Neural cell (in vitro differentiated cells): ENCODE measurements around the gene AP1S2. TPM values are rescaled to one million over a fixed set of nuclear protein-coding genes. Genes with fewer than 3 reads are reported as not detected.

Source experiments
- H2AFZ ChIP-seq: fragments of 200-600, 300-800 bp; sonication (generic), shearing (Covaris generic); 2 replicates; pipeline ENCODE4 v1.6.0; 2014; ENCODE audit warnings: low read depth, mild to moderate bottlenecking, antibody characterized with exemption, low read length, moderate library complexity
- H3F3A ChIP-seq: fragments of 200-600 bp; shearing (Covaris generic); 2 replicates; pipeline ENCODE4 v1.6.1; 2016; ENCODE audit warnings: mild to moderate bottlenecking, moderate library complexity, mixed read lengths, antibody characterized with exemption, low read length; ENCODE audit not compliant: insufficient read depth, poor library complexity, severe bottlenecking
- H3K27ac ChIP-seq: fragments of 200-600, 300-800 bp; sonication (generic), shearing (Covaris generic); 2 replicates; pipeline ENCODE4 v1.5.1; 2014; ENCODE audit warnings: mild to moderate bottlenecking, low read length, moderate library complexity
- H3K27me3 ChIP-seq: fragments of 300-800, 200-600 bp; sonication (generic), shearing (Covaris generic); 2 replicates; pipeline ENCODE4 v1.6.0; 2014; ENCODE audit warnings: mild to moderate bottlenecking, low read depth, low read length, moderate library complexity; ENCODE audit not compliant: insufficient read depth
- H3K36me3 ChIP-seq: fragments of 300-800, 200-600 bp; sonication (generic), shearing (Covaris generic); 2 replicates; pipeline ENCODE4 v1.5.1; 2014; ENCODE audit warnings: mild to moderate bottlenecking, antibody characterized with exemption, low read length, moderate library complexity; ENCODE audit not compliant: insufficient read depth
- H3K4me2 ChIP-seq: fragments of 300-800, 200-600 bp; sonication (generic), shearing (Covaris generic); 2 replicates; pipeline ENCODE4 v1.6.0; 2014; ENCODE audit warnings: mild to moderate bottlenecking, low read length
- H3K4me3 ChIP-seq: fragments of 300-800, 200-600 bp; sonication (generic), shearing (Covaris generic); 2 replicates; pipeline ENCODE4 v1.5.1; 2014; ENCODE audit warnings: mild to moderate bottlenecking, low read length, moderate library complexity
- H3K79me2 ChIP-seq: fragments of 200-600 bp; shearing (Covaris generic); replicated peaks from 2 replicates; pipeline ENCODE4 v1.6.0; 2014; ENCODE audit warnings: mild to moderate bottlenecking, low read length, moderate library complexity; ENCODE audit not compliant: insufficient read depth
- H3K9ac ChIP-seq: fragments of 300-800, 200-600 bp; sonication (generic), shearing (Covaris generic); 2 replicates; pipeline ENCODE4 v1.6.1; 2016; ENCODE audit warnings: mild to moderate bottlenecking, low read length, mixed read lengths
- H3K9me2 ChIP-seq: fragments of 200-600 bp; shearing (Covaris generic); 2 replicates; pipeline ENCODE4 v1.6.1; 2016; ENCODE audit warnings: mild to moderate bottlenecking, low read length, mixed read lengths; ENCODE audit not compliant: insufficient read depth
- H3K9me3 ChIP-seq: fragments of 200-600, 300-800 bp; sonication (generic), shearing (Covaris generic); 2 replicates; pipeline ENCODE4 v1.6.1; 2016; ENCODE audit warnings: mild to moderate bottlenecking, mixed run types, low read length, moderate library complexity, mixed read lengths
- H4K20me1 ChIP-seq: fragments of 200-600 bp; shearing (Covaris generic); 2 replicates; pipeline ENCODE4 v1.6.1; 2016; ENCODE audit warnings: mild to moderate bottlenecking, mixed run types; ENCODE audit not compliant: insufficient read depth
- CTCF ChIP-seq: fragments of 450-650 bp; IDR thresholded peaks from 2 replicates; pipeline ENCODE4 v1.5.1; 2014; ENCODE audit warnings: antibody characterized with exemption, mild to moderate bottlenecking, moderate library complexity; ENCODE audit not compliant: poor library complexity, severe bottlenecking
- EP300 ChIP-seq: fragments of 450-650 bp; conservative IDR thresholded peaks from 2 replicates; pipeline ENCODE4 v1.6.1; 2014; ENCODE audit warnings: antibody characterized with exemption, mild to moderate bottlenecking, moderate library complexity; ENCODE audit not compliant: poor library complexity, severe bottlenecking
- EZH2 ChIP-seq: fragments of 200-600, 300-800 bp; shearing (Covaris generic), sonication (generic); IDR thresholded peaks from 2 replicates; pipeline ENCODE4 v1.6.1; 2014; ENCODE audit warnings: antibody characterized with exemption, low read length, borderline replicate concordance, mild to moderate bottlenecking; ENCODE audit not compliant: insufficient read depth, poor library complexity, severe bottlenecking
- MXI1 ChIP-seq: fragments of 450-650 bp; conservative IDR thresholded peaks from 2 replicates; pipeline ENCODE4 v1.6.1; 2014; ENCODE audit warnings: antibody characterized with exemption, mild to moderate bottlenecking; ENCODE audit not compliant: poor library complexity, severe bottlenecking
- POLR2AphosphoS5 ChIP-seq: IDR thresholded peaks from 2 replicates; pipeline ENCODE4 v1.6.1; 2012
- RAD21 ChIP-seq: fragments of 450-650 bp; conservative IDR thresholded peaks from 2 replicates; pipeline ENCODE4 v1.6.1; 2014; ENCODE audit warnings: antibody characterized with exemption, mild to moderate bottlenecking, moderate library complexity
- SMC3 ChIP-seq: fragments of 450-650 bp; conservative IDR thresholded peaks from 2 replicates; pipeline ENCODE4 v1.6.1; 2014; ENCODE audit warnings: antibody characterized with exemption, mild to moderate bottlenecking, moderate library complexity; ENCODE audit not compliant: poor library complexity
- TAF1 ChIP-seq: IDR thresholded peaks from 2 replicates; pipeline ENCODE4 v1.6.1; 2012; ENCODE audit warnings: low read depth
- polyA plus RNA-seq: library from polyadenylated mRNA; depleted of rRNA; stranded (reverse); fragments of >200 nt; gene quantifications from 2 replicates; pipeline ENCODE4 v1.2.3, GENCODE V29; 2014
- TF ChIP-seq, protein P1 (sequence below): IDR thresholded peaks from 2 replicates; pipeline ENCODE4 v1.6.1; 2012; ENCODE audit warnings: borderline replicate concordance

The AP1S2 gene
- polyA plus RNA-seq, 1 donor from 2014 or later, result 160 TPM

DNA sequence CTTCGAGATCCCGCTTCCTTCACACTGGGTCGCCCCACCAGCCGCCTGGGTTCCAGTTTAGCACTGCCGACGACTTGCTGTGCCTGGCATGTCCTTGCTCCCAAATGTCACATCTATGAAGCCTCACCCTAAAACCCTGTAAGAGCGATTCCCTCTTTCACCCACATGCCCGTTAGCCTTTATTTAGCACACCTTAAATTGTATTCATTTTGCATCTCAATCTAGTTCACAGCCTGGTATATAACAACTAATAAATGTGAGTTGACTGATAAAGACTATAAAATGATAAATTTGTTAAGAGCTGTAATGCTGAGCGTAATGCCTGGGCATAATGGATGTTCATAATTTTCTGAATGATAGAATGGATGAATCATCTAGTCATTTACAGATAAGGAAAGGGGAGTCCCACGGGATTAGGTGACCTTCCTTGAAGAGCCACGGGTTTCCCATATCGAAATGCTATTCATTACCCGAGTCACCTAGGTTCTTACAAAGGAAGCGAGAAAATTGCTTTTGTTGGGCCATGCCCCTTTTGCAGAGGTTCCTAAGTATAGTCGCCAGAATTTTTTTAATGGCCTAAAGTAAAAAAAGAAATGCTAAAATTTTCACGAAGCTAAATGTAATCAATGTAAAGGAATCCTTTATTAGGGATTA is 1.1 kb upstream of the AP1S2 start:
- no peaks in the 10 kb centered on the region for H3K9me2 ChIP-seq
- H3K9me3 ChIP-seq, result no peaks in the 10 kb centered on the region
- peak overlapping the region; percentile 72 for H3K27ac ChIP-seq
- no peaks in the 10 kb centered on the region for H3K27me3 ChIP-seq
- no peaks in the 10 kb centered on the region for H4K20me1 ChIP-seq
- peak overlapping the region; percentile 76 for H3K4me3 ChIP-seq
- peak overlapping the region; percentile 33 for H2AFZ ChIP-seq
- H3K79me2 ChIP-seq, result peaks cover 15% of the 10 kb centered on the region
- TF ChIP-seq SMC3, result no peak
- TF ChIP-seq RAD21, result no peak
- TF ChIP-seq, protein P1, sequence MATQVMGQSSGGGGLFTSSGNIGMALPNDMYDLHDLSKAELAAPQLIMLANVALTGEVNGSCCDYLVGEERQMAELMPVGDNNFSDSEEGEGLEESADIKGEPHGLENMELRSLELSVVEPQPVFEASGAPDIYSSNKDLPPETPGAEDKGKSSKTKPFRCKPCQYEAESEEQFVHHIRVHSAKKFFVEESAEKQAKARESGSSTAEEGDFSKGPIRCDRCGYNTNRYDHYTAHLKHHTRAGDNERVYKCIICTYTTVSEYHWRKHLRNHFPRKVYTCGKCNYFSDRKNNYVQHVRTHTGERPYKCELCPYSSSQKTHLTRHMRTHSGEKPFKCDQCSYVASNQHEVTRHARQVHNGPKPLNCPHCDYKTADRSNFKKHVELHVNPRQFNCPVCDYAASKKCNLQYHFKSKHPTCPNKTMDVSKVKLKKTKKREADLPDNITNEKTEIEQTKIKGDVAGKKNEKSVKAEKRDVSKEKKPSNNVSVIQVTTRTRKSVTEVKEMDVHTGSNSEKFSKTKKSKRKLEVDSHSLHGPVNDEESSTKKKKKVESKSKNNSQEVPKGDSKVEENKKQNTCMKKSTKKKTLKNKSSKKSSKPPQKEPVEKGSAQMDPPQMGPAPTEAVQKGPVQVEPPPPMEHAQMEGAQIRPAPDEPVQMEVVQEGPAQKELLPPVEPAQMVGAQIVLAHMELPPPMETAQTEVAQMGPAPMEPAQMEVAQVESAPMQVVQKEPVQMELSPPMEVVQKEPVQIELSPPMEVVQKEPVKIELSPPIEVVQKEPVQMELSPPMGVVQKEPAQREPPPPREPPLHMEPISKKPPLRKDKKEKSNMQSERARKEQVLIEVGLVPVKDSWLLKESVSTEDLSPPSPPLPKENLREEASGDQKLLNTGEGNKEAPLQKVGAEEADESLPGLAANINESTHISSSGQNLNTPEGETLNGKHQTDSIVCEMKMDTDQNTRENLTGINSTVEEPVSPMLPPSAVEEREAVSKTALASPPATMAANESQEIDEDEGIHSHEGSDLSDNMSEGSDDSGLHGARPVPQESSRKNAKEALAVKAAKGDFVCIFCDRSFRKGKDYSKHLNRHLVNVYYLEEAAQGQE, result no peak
- no peak for TF ChIP-seq EP300
- TF ChIP-seq CTCF, result no peak
- TF ChIP-seq TAF1, result no peak
- TF ChIP-seq EZH2, result no peak
- TF ChIP-seq MXI1, result no peak
- no peak for TF ChIP-seq POLR2AphosphoS5
- H3K9ac ChIP-seq, result peak overlapping the region; percentile 72
- H3K4me2 ChIP-seq, result peak overlapping the region; percentile 39
- H3F3A ChIP-seq, result no peaks in the 10 kb centered on the region
- H3K36me3 ChIP-seq, result no peaks in the 10 kb centered on the region

DNA sequence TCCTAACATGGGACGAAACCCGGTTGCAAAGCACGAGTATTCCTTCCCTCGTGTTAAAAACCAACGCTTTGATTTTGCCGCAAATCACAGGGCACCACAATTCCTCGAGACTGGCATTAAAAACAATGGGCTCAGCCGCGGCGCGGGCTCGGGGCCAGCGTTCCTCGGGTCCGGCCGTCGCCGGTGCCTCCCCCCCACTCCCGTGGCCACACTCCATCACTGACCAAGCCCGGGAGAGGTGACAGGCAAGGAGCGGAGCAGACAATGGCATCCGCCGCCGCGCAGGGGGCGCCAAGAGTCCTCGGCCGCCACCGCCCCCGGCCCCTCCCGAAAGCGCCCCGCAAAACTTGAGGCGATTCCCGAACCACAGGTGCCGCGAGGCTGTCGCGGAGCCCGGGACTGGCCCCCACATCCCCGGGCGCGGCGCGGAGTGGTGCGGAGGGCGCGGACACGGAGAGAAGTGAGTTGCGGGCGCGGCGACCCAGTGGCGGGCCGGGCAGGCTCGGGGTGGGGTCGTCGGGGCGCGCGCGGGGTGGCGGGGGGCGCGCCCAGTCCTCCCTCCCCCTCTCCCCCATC is 445 bp downstream of the AP1S2 start:
- Histone ChIP-seq H3K9me3 (no peaks in the 10 kb centered on the region), H3F3A (no peaks in the 10 kb centered on the region), H3K4me2 (peak overlapping the region; percentile 62), H3K36me3 (no peaks in the 10 kb centered on the region), H2AFZ (peak overlapping the region; percentile 4), H3K27me3 (no peaks in the 10 kb centered on the region), H3K27ac (peak overlapping the region; percentile 37), H3K4me3 (peak overlapping the region; percentile 79), H4K20me1 (no peaks in the 10 kb centered on the region), H3K9me2 (no peaks in the 10 kb centered on the region), H3K9ac (peak overlapping the region; percentile 69), H3K79me2 (peaks cover 15% of the 10 kb centered on the region)
- TF ChIP-seq, protein P1, result no peak
- TF ChIP-seq SMC3 (peak; percentile 21), MXI1 (peak; percentile 87), POLR2AphosphoS5 (peak; percentile 3)
